Tibial nerve (tissue), 4 donors: ENCODE results near the gene AKT2.

Experiments
- CTCF ChIP-seq, 5 experiments: fragments of 200-600 bp in 3 of 5; fragments of 450-650 bp in 2 of 5; sonication (generic) in 3 of 5; IDR thresholded peaks; one replicate each; pipeline ENCODE4 v1.5.1; 2016 to 2019; ENCODE audit warnings: antibody characterized with exemption in 5 of 5, mild to moderate bottlenecking in 3 of 5, moderate library complexity in 2 of 5
- EP300 ChIP-seq, 2 donors: sonication (generic); formaldehyde crosslinking; IDR thresholded peaks; one replicate each; pipeline ENCODE4 v1.6.1; 2017; ENCODE audit warnings: antibody characterized with exemption in 2 of 2, mild to moderate bottlenecking in 1 of 2

GRCh38 chr19:40286235-40286970 is 1.3 kb upstream of the AKT2 start:
- TF ChIP-seq EP300 (IDR thresholded peaks at IDR 0.05): no peak
- TF ChIP-seq CTCF (IDR thresholded peaks at IDR 0.05): no peak
